ENCODE results near the gene FCN1. TPM values are rescaled to one million over a fixed set of nuclear protein-coding genes. Genes with fewer than 3 reads are reported as not detected.
A peak's percentile ranks its signal among the peaks of the same experiment; 100 is the strongest.

Gene FCN1
- total RNA-seq, 4 donors from 2014 or later: 0.16 to 0.42 (median 0.34) TPM

- Histone ChIP-seq H3K27me3 (peaks cover 24% of the 10 kb centered on the region), H3K4me3 (no peak overlapping the region), H3K36me3 (no peaks in the 10 kb centered on the region), H3K4me1 (no peaks in the 10 kb centered on the region), H3K9me3 (no peaks in the 10 kb centered on the region), H3K27ac (no peak overlapping the region)
- no peak for TF ChIP-seq POLR2AphosphoS5 (IDR thresholded peaks at IDR 0.05)
- no peak for TF ChIP-seq CTCF (IDR thresholded peaks at IDR 0.05)
- no peak for TF ChIP-seq POLR2A (IDR thresholded peaks at IDR 0.05)
- TF ChIP-seq EP300 (IDR thresholded peaks at IDR 0.05): no peak
- DNase-seq (ENCODE audit: low spot score in 2 of 2): peak in 1 of 2 donors; percentile 77
- 95% methylated on average over 3 of the region's 11 CpGs for WGBS
Observed at GRCh38 chr9:134870301-134870694, 47.4 kb downstream of the FCN1 start.

GRCh38 chr9:134869554-134870300, 48.0 kb downstream of the FCN1 start:
- DNase-seq (ENCODE audit: low spot score in 2 of 2): peak in 1 of 2 donors; percentile 71
- TF ChIP-seq POLR2AphosphoS5 (IDR thresholded peaks at IDR 0.05): no peak
- TF ChIP-seq EP300 (IDR thresholded peaks at IDR 0.05): no peak
- TF ChIP-seq CTCF (IDR thresholded peaks at IDR 0.05): no peak
- no peak for TF ChIP-seq POLR2A (IDR thresholded peaks at IDR 0.05)
- Histone ChIP-seq H3K4me1 (no peaks in the 10 kb centered on the region), H3K4me3 (no peak overlapping the region), H3K27ac (no peak overlapping the region), H3K36me3 (no peaks in the 10 kb centered on the region), H3K27me3 (peaks cover 26% of the 10 kb centered on the region), H3K9me3 (no peaks in the 10 kb centered on the region)
- WGBS: 79% methylated on average over 3 of the region's 17 CpGs

GRCh38 chr9:134868751-134869553, 48.8 kb downstream of the FCN1 start:
- Histone ChIP-seq H3K36me3 (no peaks in the 10 kb centered on the region), H3K27ac (no peak overlapping the region), H3K27me3 (peaks cover 31% of the 10 kb centered on the region), H3K4me1 (peaks cover 7% of the 10 kb centered on the region), H3K4me3 (no peak overlapping the region), H3K9me3 (no peaks in the 10 kb centered on the region)
- DNase-seq (ENCODE audit: low spot score in 2 of 2): peak in 1 of 2 donors; percentile 72
- 90% methylated on average over 18 of the region's 25 CpGs for WGBS
- TF ChIP-seq EP300 (IDR thresholded peaks at IDR 0.05) (no peak), POLR2A (IDR thresholded peaks at IDR 0.05) (no peak), POLR2AphosphoS5 (IDR thresholded peaks at IDR 0.05) (no peak), CTCF (IDR thresholded peaks at IDR 0.05) (no peak)

- 94% methylated on average over 18 of the region's 22 CpGs for WGBS
- peaks cover 27% of the 10 kb centered on the region for H3K27me3 ChIP-seq
- H3K27ac ChIP-seq: no peak overlapping the region
- peaks cover 9% of the 10 kb centered on the region for H3K4me1 ChIP-seq
- no peaks in the 10 kb centered on the region for H3K36me3 ChIP-seq
- peak in 1 of 2 donors; percentile 60 for DNase-seq (ENCODE audit: low spot score in 2 of 2)
- no peak for TF ChIP-seq POLR2A (IDR thresholded peaks at IDR 0.05)
- no peak for TF ChIP-seq POLR2AphosphoS5 (IDR thresholded peaks at IDR 0.05)
- TF ChIP-seq CTCF (IDR thresholded peaks at IDR 0.05): no peak
- no peak for TF ChIP-seq EP300 (IDR thresholded peaks at IDR 0.05)
- H3K4me3 ChIP-seq: no peak overlapping the region
- H3K9me3 ChIP-seq: no peaks in the 10 kb centered on the region
Observed at GRCh38 chr9:134867917-134868750, 49.6 kb downstream of the FCN1 start.
